Activated T-helper 9 cell treated with anti-CD3 and anti-CD28 coated beads, Interleukin-2, amount 50 U/mL, for 16 hours (primary cell): ENCODE results near the gene GARIN5A.

Experiments used
- DNase-seq: peaks from one replicate; pipeline ENCODE4 v3.0.0-alpha.2; 2020; ENCODE audit warnings: low read depth

The GARIN5A gene

GRCh38 chr19:50508843-50509190, 32.2 kb upstream of the GARIN5A start:
- no peak for DNase-seq

GRCh38 chr19:50507376-50507775, 30.7 kb upstream of the GARIN5A start:
- no peak for DNase-seq

- DNase-seq: no peak
Measured at GRCh38 chr19:50506700-50507099, 30.1 kb upstream of the GARIN5A start.

DNA sequence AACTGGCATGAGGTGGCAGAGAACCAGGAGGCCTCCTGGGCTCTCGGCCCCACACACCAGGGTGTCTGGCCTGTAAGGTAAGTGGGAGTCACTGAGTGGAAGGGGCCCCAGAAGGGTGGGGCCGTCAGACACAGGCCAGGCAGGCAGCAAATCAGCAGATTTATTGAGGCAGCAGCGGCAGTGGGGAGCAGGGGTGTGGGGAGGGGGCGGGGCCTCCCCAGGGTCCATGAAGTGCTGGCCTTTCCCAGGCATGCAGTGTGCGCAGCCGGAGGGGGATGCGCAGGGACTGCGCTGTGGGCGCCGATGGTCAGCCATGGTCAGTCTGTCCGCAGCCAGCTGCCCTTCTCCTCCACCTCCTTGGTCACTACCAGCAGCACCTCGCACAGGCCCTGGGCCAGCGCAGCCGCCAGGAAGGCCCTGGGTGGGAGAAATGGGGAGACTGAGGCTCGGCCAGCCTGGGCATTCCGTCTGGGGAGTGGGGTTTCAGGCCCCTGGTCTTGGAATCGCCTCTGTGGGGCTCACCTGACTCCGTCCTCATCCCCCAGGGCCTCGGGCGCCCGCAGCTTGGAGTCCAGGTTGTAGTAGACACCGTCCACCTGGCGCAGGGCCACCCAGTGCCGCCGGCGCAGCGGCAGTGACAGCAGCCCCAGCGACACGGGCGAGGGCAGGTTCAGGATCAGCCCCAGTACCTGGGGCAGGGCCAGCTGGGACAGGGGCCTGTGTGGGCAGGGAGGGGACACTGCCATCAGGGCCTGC, 29.4 kb upstream of the GARIN5A start:
- DNase-seq: no peak

- no peak for DNase-seq
Measured at GRCh38 chr19:50501568-50502475, 25.2 kb upstream of the GARIN5A start.

DNA sequence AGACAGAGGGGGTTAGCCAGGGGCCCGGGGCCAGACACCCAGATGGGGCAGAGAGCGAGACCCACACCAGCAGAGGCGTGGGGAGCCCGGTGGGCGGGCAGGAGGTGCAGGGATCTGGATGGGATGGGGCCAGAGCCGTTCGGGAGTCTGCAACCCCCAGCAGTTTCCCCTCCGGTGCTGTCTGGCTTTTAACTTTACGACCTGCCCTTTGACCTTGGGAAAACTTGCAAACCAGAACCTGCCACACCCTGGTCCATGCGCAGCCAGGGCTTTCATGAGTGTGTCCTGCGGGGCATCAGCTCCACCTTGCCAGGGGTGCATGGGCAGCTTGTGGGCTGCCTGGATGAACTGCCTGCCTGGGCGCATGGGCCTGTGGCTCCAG, 24.5 kb upstream of the GARIN5A start:
- DNase-seq: no peak

DNA sequence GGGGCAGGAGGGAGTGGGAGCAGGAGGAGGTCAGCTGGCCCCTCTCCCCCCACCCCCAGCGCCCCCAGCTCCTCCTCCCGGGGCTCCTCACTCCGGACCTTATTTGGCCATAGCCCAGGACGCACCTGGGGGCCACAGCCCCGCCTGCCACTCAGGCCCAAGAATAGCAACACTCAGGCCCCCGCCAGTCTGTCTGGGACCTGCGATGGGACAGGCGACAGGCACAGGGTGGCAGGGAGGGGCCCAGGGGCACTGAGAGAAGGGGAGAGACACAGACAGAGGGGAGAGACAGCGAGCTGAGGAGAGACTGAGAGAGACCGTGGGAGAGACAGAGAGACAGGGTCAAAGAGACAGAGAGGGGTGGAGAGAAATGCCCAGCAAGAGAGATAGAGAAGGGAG, 24.1 kb upstream of the GARIN5A start:
- no peak for DNase-seq

DNA sequence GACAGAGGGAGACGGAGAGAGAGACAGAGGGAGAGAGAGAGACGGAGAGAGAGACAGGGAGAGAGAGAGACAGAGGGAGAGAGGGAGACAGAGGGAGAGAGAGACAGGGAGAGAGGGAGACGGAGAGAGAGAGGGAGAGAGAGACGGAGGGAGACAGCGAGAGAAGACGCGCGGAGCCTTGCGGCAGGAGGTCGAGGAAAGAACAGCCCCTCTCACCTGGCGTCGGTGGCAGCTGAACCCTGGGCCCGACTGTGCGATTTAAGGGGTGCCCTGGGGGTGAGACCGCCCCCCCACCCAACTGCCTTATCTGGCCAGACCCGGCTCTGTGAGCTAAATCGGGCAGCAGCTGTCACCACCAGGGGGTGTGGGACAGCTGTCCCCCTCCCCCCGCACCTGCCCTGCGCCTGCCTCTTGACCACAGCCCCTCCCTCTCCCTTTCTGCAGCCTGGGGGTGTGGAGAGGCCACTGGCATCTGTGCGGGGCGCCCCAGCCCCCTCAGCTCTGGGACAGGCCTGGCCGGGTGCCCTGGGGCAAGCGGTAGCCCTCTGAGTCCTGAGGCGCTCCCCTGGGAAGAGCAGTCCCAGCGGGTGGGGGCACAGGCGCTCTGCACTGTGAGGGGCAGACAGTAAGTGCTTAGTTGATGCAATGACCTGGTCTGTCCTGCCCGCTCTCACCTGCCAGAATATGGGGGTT, 23.6 kb upstream of the GARIN5A start:
- no peak for DNase-seq

DNA sequence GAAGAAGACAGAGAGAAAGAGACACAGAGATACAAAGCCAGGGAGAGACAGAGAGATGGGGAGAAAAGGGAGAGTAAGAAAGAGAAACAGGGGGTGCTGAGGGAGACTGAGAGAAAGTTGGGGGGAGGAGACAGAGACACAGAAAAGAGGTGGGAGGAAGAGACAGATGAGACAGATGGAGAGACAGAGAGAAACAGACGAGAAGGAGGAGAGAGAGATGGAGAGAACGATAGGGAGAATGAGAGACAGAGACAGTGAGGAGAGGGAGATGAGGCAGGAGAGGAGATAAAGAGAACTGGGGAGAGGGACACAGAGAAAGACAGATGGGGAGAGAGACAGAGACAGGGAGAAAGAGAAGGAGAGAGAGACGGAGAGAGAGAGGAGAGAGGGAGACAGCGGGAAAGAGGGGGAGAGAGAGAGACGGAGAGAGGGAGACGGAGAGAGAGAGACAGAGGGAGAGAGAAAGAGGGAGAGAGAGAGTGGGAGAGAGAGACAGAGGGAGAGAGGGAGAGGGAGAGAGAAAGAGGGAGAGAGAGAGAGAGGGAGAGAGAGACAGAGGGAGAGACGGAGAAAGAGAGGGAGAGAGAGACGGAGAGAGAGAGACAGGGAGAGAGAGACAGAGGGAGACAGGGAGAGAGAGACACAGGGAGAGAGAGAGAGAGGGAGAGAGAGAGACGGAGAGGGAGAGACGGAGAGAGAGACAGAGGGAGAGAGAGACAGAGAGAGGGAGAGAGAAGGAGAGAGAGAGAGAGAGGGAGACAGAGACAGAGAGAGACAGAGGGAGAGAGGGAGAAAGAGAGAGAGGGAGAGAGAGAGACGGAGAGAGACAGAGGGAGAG, 21.8 kb upstream of the GARIN5A start:
- DNase-seq: no peak

DNA sequence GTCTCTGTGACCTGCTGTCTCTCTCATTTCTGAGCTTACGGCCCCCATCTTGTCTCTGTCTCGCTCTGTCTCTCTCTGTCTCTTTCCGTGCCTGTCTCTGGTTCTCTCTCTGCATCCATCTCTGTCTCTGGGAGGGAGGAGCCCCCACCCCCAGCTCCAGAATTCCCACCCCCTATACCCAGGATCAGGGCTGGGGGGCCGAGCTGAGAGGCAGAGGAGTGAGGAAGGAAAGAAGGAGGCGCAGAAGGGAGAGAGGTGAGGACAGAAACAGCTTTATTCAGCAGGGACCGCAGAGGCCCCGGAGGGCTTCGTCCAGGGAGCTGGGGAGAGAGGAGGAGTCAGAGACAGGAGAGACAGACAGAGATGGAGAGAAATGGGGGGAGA, 20.4 kb upstream of the GARIN5A start:
- no peak for DNase-seq

DNA sequence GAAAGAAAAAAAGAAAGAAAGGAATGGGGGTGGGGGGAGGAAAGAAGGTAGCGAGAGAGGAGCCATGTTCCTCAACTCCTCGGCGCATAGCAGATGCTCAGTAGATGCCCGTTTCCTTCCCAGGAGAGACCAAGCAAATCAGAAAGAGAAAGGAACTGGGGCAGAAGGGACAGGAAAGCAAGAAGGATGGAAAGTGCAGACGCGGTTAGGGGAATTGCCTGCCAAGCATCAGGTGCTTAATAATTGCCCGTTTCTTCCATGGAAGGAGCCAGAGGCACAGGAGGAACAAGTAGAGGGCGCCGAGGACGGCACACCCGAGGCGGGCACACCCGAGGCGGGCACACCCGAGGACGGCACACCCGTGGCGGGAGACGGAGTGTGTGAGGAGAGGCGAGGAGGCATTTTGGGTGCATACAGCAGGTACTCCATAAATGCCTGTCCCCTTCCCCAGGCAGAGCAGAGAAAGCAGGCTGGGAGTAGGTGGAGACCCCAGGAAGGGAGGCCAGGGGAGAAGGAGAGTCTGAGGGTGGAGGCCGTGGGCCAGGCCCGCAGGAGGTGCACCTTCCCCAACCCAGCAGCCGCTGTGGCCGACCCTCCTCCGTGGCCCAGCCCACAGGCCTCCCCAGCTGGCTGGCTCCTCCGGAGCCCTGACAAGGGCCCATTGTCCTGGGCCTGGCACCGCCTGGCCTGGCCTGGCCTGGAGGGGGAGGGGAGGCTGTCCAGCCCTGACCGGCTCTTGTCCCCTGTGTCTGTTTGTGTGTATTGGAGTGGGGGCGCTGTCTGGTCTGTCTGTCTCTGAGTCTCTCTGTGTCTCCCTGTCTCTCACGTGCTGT, 19.8 kb upstream of the GARIN5A start:
- DNase-seq: no peak

GRCh38 chr19:50495020-50495531, 18.4 kb upstream of the GARIN5A start:
- no peak for DNase-seq

- DNase-seq: no peak
Measured at GRCh38 chr19:50494186-50495019, 17.8 kb upstream of the GARIN5A start.

DNA sequence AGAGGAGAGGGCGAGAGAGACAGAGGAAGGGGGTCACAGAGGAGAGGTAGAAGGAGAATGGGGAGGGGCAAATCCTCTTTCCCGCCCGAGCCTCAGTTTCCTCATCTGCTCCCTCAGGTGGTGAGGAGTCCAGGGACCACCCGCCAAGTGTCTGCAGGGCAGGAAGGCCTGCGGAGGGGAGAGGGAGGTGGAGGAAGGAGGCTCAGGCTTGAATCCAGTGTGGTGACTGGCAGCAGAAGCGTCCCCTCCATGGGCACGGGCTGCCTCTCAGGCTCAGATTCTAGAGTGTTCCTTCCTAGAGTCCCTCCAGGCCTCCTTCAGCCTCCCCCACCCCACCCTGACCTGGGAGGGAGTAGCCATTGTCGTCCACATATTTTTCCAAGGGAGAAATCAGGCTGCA, 16.5 kb upstream of the GARIN5A start:
- no peak for DNase-seq

- DNase-seq: no peak
Measured at GRCh38 chr19:50492303-50493052, 15.8 kb upstream of the GARIN5A start.

GRCh38 chr19:50490991-50491472, 14.4 kb upstream of the GARIN5A start:
- DNase-seq: no peak

DNA sequence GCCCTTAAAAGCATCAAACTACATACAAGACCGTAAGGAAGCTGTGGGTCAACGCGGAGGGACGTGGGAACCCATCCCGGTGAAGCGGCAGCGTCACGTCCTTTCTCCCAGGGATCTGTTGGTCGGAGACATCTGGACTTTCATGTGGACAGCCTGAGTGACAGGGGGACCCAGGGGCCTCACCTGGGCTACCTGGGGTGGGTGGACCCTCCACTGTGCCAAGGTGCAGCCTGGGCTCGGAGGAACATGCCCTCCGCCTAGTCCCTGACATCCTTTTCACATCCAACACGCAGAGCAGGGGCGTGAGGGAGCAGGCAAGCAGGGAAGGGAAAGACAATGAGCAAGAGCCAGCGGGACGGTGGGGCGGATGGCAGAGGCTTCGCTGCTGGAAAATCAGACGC, 13.8 kb upstream of the GARIN5A start:
- no peak for DNase-seq

GRCh38 chr19:50489461-50490011, 12.9 kb upstream of the GARIN5A start:
- no peak for DNase-seq
